HepG2 (cell line): ENCODE measurements around the gene AP3M1. TPM values are rescaled to one million over a fixed set of nuclear protein-coding genes. Genes with fewer than 3 reads are reported as not detected.

ENCODE experiments used
- GABPA ChIP-seq, 2 experiments: IDR thresholded peaks; 2 replicates each; pipeline ENCODE4 v1.6.1; 2011 to 2016; ENCODE audit warnings: low read depth in 2 of 2, low read length in 1 of 2, missing biosample characterization in 1 of 2, missing genetic modification characterization in 1 of 2
- KAT7 ChIP-seq: IDR thresholded peaks from 2 replicates; pipeline ENCODE4 v1.6.1; 2018; ENCODE audit warnings: borderline replicate concordance, missing compliant biosample characterization
- KDM1A ChIP-seq: IDR thresholded peaks from 2 replicates; pipeline ENCODE4 v1.6.1; 2016; ENCODE audit warnings: missing compliant biosample characterization
- KDM5A ChIP-seq: fragments of 200-600 bp; sonication (generic); IDR thresholded peaks from 2 replicates; pipeline ENCODE4 v1.7.0; 2018; ENCODE audit warnings: antibody characterized with exemption, mild to moderate bottlenecking, low read length, borderline replicate concordance
- KLF16 ChIP-seq, 2 experiments: sonication (generic) in 1 of 2; formaldehyde crosslinking in 1 of 2; IDR thresholded peaks; 2 replicates each; pipeline versions ENCODE4 v1.6.1 to v1.8.0; 2016 to 2023; ENCODE audit warnings: missing genetic modification reagents in 2 of 2, missing compliant biosample characterization in 1 of 2
- LCORL ChIP-seq, 2 experiments: fragments of 450-650 bp in 1 of 2; sonication (generic) in 1 of 2; formaldehyde crosslinking in 1 of 2; IDR thresholded peaks; 2 replicates each; pipeline versions ENCODE4 v1.5.0 to v1.6.1; 2017 to 2020; ENCODE audit warnings: antibody characterized with exemption in 1 of 2, missing genetic modification reagents in 1 of 2
- MYC ChIP-seq: sonication (generic); formaldehyde crosslinking; IDR thresholded peaks from 2 replicates; pipeline ENCODE4 v1.9.0; 2021; ENCODE audit warnings: missing genetic modification reagents, borderline replicate concordance
- MZF1 ChIP-seq: sonication (generic); formaldehyde crosslinking; IDR thresholded peaks from 2 replicates; pipeline ENCODE4 v1.8.1; 2023; ENCODE audit warnings: mild to moderate bottlenecking, missing genetic modification reagents, borderline replicate concordance
- NFIB ChIP-seq: sonication (generic); formaldehyde crosslinking; IDR thresholded peaks from 2 replicates; pipeline ENCODE4 v1.9.0; 2021; ENCODE audit warnings: missing genetic modification reagents, mild to moderate bottlenecking, borderline replicate concordance
- NR2F1 ChIP-seq, 2 experiments: fragments of 450-650 bp in 1 of 2; formaldehyde crosslinking in 1 of 2; IDR thresholded peaks; 2 replicates each; pipeline versions ENCODE4 v1.5.0 to v1.6.1; 2016 to 2020; ENCODE audit warnings: mild to moderate bottlenecking in 1 of 2, missing compliant biosample characterization in 1 of 2, missing genetic modification reagents in 1 of 2, moderate library complexity in 1 of 2
- PCBP2 ChIP-seq: fragments of 200-400 bp; formaldehyde crosslinking; optimal IDR thresholded peaks from 2 replicates; pipeline ENCODE3; 2018; ENCODE audit warnings: low read length, low read depth; ENCODE audit not compliant: poor library complexity, severe bottlenecking
- TCF7L2 ChIP-seq: IDR thresholded peaks from 2 replicates; pipeline ENCODE4 v1.6.1; 2011; ENCODE audit warnings: mild to moderate bottlenecking, low read depth, low read length, moderate library complexity
- THRA ChIP-seq: sonication (generic); formaldehyde crosslinking; IDR thresholded peaks from 2 replicates; pipeline ENCODE4 v1.4.0; 2020; ENCODE audit warnings: missing genetic modification reagents, borderline replicate concordance
- ZBTB43 ChIP-seq: sonication (generic); formaldehyde crosslinking; conservative IDR thresholded peaks from 2 replicates; pipeline ENCODE4 v1.4.0; 2020; ENCODE audit warnings: missing genetic modification reagents
- ZFP1 ChIP-seq: IDR thresholded peaks from 2 replicates; pipeline ENCODE4 v1.6.1; 2016
- ZNF143 ChIP-seq: sonication (generic); formaldehyde crosslinking; IDR thresholded peaks from 2 replicates; pipeline ENCODE4 v1.4.0; 2020; ENCODE audit warnings: missing genetic modification reagents
- ZNF230 ChIP-seq: sonication (generic); formaldehyde crosslinking; IDR thresholded peaks from 2 replicates; pipeline ENCODE4 v1.4.0; 2020; ENCODE audit warnings: mild to moderate bottlenecking, missing genetic modification reagents
- ZNF296 ChIP-seq: sonication (generic); formaldehyde crosslinking; conservative IDR thresholded peaks from 2 replicates; pipeline ENCODE4 v1.5.0; 2020; ENCODE audit warnings: mild to moderate bottlenecking, missing genetic modification reagents
- ZNF335 ChIP-seq: sonication (generic); formaldehyde crosslinking; IDR thresholded peaks from 2 replicates; pipeline ENCODE4 v1.4.0; 2020; ENCODE audit warnings: missing genetic modification reagents
- ZNF644 ChIP-seq: IDR thresholded peaks from 2 replicates; pipeline ENCODE4 v1.6.1; 2016; ENCODE audit warnings: low read depth
- ZNF652 ChIP-seq: IDR thresholded peaks from 2 replicates; pipeline ENCODE4 v1.6.1; 2016; ENCODE audit warnings: low read depth, borderline replicate concordance
- polyA plus RNA-seq, 8 experiments: library from polyadenylated mRNA; depleted of rRNA in 3 of 8; stranded (reverse) in 7 of 8; unstranded in 1 of 8; fragments of >200 nt; fragmentation: Illumina TruSeq in 4 of 8; extraction: Trizol in 4 of 8; gene quantifications; 2 replicates each; pipeline versions ENCODE4 v1.2.1 to v1.2.3, GENCODE V29; 2011 to 2016; ENCODE audit warnings: low read depth in 4 of 8, missing spikeins in 1 of 8, mixed read lengths in 1 of 8; ENCODE audit not compliant: insufficient read depth in 1 of 8
- total RNA-seq, 5 experiments: library from RNA; depleted of rRNA; stranded (reverse); fragments of >200 nt; fragmentation: Illumina TruSeq; extraction: Trizol; gene quantifications; 2 replicates each; pipeline ENCODE4 v1.2.3, GENCODE V29; 2016; ENCODE audit warnings: low read depth in 1 of 5
- TF ChIP-seq, protein P1 (sequence below): fragments of 450-650 bp; IDR thresholded peaks from 2 replicates; pipeline ENCODE4 v1.6.1; 2017; ENCODE audit warnings: mild to moderate bottlenecking

Gene AP3M1
- total and polyA plus RNA-seq, 2 of the 13 experiments (the other 11 are each of a cell fraction or from before 2014, with no cell fraction given), result 29.0 to 31.6 TPM

GRCh38 chr10:74150990-74151878 is 606 bp upstream of the AP3M1 start, which contains the start of gene ADK (continued):
- 0 out of 2 replicates have a peak, but pooled peaks have one; percentile 11 for TF ChIP-seq THRA (CRISPR knock-in tag)
- no peak for TF ChIP-seq KDM1A (CRISPR knock-in tag)
- TF ChIP-seq ZBTB43 (CRISPR knock-in tag), result no peak
- 0 out of 2 replicates have a peak, but pooled peaks have one; percentile 51 for TF ChIP-seq ZNF230 (CRISPR knock-in tag)
- TF ChIP-seq KDM5A, result peak; percentile 4; the same call in 1 of the 2 replicates
- TF ChIP-seq NFIB (CRISPR knock-in tag), result no peak
- TF ChIP-seq ZNF296, result peak; percentile 91
- no peak for TF ChIP-seq TCF7L2
- no peak for TF ChIP-seq LCORL (IDR thresholded peaks at IDR 0.05)
- peak; percentile 58; the same call in 1 of the 2 replicates for TF ChIP-seq LCORL (CRISPR knock-in tag; IDR thresholded peaks at IDR 0.05)
- TF ChIP-seq, protein P1, sequence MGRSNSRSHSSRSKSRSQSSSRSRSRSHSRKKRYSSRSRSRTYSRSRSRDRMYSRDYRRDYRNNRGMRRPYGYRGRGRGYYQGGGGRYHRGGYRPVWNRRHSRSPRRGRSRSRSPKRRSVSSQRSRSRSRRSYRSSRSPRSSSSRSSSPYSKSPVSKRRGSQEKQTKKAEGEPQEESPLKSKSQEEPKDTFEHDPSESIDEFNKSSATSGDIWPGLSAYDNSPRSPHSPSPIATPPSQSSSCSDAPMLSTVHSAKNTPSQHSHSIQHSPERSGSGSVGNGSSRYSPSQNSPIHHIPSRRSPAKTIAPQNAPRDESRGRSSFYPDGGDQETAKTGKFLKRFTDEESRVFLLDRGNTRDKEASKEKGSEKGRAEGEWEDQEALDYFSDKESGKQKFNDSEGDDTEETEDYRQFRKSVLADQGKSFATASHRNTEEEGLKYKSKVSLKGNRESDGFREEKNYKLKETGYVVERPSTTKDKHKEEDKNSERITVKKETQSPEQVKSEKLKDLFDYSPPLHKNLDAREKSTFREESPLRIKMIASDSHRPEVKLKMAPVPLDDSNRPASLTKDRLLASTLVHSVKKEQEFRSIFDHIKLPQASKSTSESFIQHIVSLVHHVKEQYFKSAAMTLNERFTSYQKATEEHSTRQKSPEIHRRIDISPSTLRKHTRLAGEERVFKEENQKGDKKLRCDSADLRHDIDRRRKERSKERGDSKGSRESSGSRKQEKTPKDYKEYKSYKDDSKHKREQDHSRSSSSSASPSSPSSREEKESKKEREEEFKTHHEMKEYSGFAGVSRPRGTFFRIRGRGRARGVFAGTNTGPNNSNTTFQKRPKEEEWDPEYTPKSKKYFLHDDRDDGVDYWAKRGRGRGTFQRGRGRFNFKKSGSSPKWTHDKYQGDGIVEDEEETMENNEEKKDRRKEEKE, result no peak
- no peak for TF ChIP-seq ZFP1 (CRISPR knock-in tag)
- TF ChIP-seq GABPA (IDR thresholded peaks at IDR 0.05; ENCODE audit: low read depth, low read length), result no peak
- no peak for TF ChIP-seq GABPA (CRISPR knock-in tag; IDR thresholded peaks at IDR 0.05; ENCODE audit: low read depth)
- peak; percentile 68; the same call in 1 of the 2 replicates for TF ChIP-seq KAT7 (CRISPR knock-in tag)
- peak in 1 of 2 experiments; percentile 64; a peak in 1 of 4 replicates for TF ChIP-seq KLF16 (CRISPR knock-in tag; IDR thresholded peaks at IDR 0.05)
- TF ChIP-seq ZNF644 (CRISPR knock-in tag), result no peak; the same call in 1 of the 2 replicates
- no peak; the same call in 1 of the 2 replicates for TF ChIP-seq ZNF652 (CRISPR knock-in tag)
- TF ChIP-seq MYC (CRISPR knock-in tag), result peak; percentile 87
- TF ChIP-seq NR2F1 (CRISPR knock-in tag; IDR thresholded peaks at IDR 0.05), result no peak
- TF ChIP-seq MZF1, result no peak
- no peak for TF ChIP-seq PCBP2
- peak; percentile 68; the same call in 1 of the 2 replicates for TF ChIP-seq ZNF143 (CRISPR knock-in tag)
- TF ChIP-seq ZNF335, result peak; percentile 99
